Activated CD4-positive, alpha-beta T cell treated with anti-CD3 and anti-CD28 coated beads, Interleukin-2, amount 50 U/mL, for 24 hours (primary cell): Measurements from ENCODE around the gene TIA1.

Experiments used
- DNase-seq, 2 donors: peaks; one replicate each; pipeline ENCODE4 v3.0.0-alpha.2; 2020; ENCODE audit warnings: low read depth in 1 of 2, low spot score in 1 of 2

Gene TIA1

DNA sequence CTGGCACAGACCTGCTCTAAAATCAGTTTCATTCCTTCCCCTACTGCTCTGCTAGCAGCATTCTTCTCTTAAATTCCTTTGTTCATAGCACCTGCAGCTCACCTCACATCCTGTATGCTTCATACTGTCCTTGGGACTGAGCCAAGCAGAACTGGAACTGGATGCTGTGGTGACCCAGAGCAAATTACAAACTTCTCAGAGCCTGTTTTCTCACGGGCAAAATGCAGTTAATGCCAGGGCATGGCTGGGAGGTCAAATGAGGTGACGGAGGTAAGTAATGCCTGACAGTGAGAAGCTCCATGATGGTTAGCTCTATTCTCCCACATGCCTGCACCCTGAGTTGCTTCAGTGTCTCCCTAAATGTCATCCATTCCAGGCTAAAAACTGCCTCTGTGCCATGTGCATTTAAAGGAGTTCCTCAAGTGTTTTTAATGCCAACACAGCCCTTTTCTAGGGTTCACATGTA lies 87.3 kb downstream of the TIA1 start:
- no peak for DNase-seq

DNA sequence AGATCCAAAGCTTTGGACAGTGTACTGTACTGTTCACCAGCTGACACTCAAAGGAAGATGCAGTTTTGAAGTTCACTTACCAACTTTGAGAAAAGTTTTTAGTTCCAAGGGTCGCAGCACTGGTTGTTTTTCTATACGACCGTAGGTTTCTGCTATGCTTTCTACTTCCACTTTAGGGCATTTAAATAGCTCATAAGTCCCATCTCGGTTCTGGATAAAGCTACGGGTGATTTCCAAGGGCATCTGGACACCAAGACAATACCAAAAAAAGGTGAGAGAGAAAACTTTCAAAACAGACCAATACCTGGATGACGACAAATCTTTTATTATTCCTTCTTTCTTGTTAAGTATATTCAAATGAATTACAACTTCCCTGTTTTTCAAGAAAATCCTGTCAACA lies 87.9 kb downstream of the TIA1 start:
- DNase-seq = no peak
